Lung (tissue), 12 donors: ENCODE data around the gene HTRA2. TPM values are rescaled to one million over a fixed set of nuclear protein-coding genes. Genes with fewer than 3 reads are reported as not detected.

Experiments
- ATAC-seq: fragments of 200-7000 bp; cut with Tn5 transposase; one replicate; pipeline ENCODE4 v1.9.1; 2020; ENCODE audit warnings: moderate number of reproducible peaks; ENCODE audit not compliant: insufficient read depth, low FRiP score
- DNase-seq, 3 donors: peaks; one replicate each; pipeline ENCODE4 v3.0.0-alpha.2; 2013 to 2017
- H3K27ac ChIP-seq, 2 donors: one replicate each; pipeline ENCODE4 v1.5.1; 2013; ENCODE audit warnings: mild to moderate bottlenecking in 2 of 2, moderate library complexity in 2 of 2, control low read depth in 1 of 2, inconsistent platforms in 1 of 2, low read depth in 1 of 2, low read length in 1 of 2
- H3K27me3 ChIP-seq, 3 donors: one replicate each; pipeline ENCODE4 v1.5.1; 2013; ENCODE audit warnings: low read length in 2 of 3; ENCODE audit not compliant: control insufficient read depth in 3 of 3, insufficient read depth in 3 of 3
- H3K36me3 ChIP-seq, 4 donors: one replicate each; pipeline ENCODE4 v1.5.1; 2013; ENCODE audit warnings: low read length in 4 of 4, mild to moderate bottlenecking in 1 of 4, moderate library complexity in 1 of 4; ENCODE audit not compliant: control insufficient read depth in 4 of 4, insufficient read depth in 4 of 4
- H3K4me1 ChIP-seq, 5 donors: one replicate each; pipeline ENCODE4 v1.5.1; 2013; ENCODE audit warnings: low read length in 5 of 5, mild to moderate bottlenecking in 2 of 5, moderate library complexity in 1 of 5; ENCODE audit not compliant: control insufficient read depth in 5 of 5, insufficient read depth in 5 of 5
- H3K4me3 ChIP-seq: one replicate; pipeline ENCODE4 v1.5.1; 2013; ENCODE audit warnings: mild to moderate bottlenecking, control low read depth, moderate library complexity
- H3K9ac ChIP-seq, 2 donors: one replicate each; pipeline ENCODE4 v1.5.1; 2013; ENCODE audit warnings: low read length in 2 of 2, control low read depth in 1 of 2; ENCODE audit not compliant: insufficient read depth in 1 of 2
- H3K9me3 ChIP-seq, 4 donors: one replicate each; pipeline ENCODE4 v1.5.1; 2013; ENCODE audit warnings: low read length in 3 of 4, mild to moderate bottlenecking in 1 of 4, moderate library complexity in 1 of 4; ENCODE audit not compliant: control insufficient read depth in 4 of 4, insufficient read depth in 3 of 4
- WGBS, 2 donors: extraction: QIAGEN DNeasy Blood & Tissue Kit; methylation state at CpG; one replicate each; pipeline ENCODE4 v1.1.7; 2013; 5-methylcytosine and 5-hydroxymethylcytosine counted together
- polyA plus RNA-seq, 2 donors: library from polyadenylated mRNA; stranded (reverse); fragments of 200-250 nt; gene quantifications; one replicate each; pipeline ENCODE4 v1.2.1, GENCODE V29; 2013
- total RNA-seq, 2 donors: library from RNA; depleted of rRNA in 1 of 2; stranded (reverse); fragments of >200 nt in 1 of 2; gene quantifications; one replicate each; pipeline ENCODE4 v1.2.1, GENCODE V29; 2014 to 2021
- TF ChIP-seq, protein P1 (sequence below): IDR thresholded peaks from 2 replicates; pipeline ENCODE4 v1.5.1; 2012; ENCODE audit warnings: mild to moderate bottlenecking; ENCODE audit errors: control extremely low read depth, extremely low read depth
- donor health status: control.
- donor health status: control.
- donor health status: Bipolar disorder and iron deficiency.
- donor health status: healthy.
- donor health status: DM: yes; HTN: yes; CAD: no.

The HTRA2 gene
- total and polyA plus RNA-seq, 4 donors: 26.6 to 42.1 (median 31.6) TPM

DNA sequence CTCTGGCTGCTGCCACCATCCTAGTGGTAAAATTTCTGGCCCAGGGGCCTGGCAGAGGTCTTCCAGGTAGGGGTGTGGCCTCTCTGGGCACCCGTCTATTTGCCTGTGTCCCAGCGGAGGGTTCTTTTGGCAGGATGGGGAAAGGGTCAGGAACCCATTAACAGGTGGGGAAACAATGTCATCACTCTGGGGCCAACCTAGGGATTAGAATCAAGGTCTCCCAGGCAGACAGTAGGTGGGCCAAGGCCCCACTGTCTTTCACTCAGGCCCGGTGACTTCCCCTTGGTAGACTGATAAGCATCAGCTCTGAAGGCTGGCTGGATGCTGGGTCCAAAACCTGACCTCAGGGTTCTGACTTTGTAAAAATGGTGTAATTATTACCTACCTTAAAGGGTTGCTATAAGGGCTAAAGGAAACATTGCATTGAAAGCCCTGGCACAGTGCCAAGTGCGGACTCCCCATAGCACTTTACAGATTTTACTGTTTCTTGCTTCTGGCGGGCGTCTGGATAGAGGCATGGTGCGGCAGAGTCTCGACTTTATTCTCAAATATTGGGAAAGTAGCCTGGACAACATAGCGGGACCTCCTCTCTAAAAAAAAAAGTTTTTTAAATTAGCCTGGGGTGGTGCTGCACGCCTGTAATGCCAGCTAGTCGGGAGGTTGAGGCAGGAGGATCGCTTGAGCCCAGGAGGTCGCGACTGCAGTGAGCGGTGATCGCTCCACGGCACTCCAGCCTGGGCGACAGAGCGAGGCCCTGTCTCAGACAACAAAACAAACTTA is 32.5 kb upstream of the HTRA2 start:
- H3K36me3 ChIP-seq: peaks cover under 1 to 19% (median 12%) of the 10 kb centered on the region in 4 donors
- ATAC-seq: no peak
- H3K4me1 ChIP-seq: peaks cover 0 to 22% (median 4%) of the 10 kb centered on the region in 5 donors
- TF ChIP-seq, protein P1, sequence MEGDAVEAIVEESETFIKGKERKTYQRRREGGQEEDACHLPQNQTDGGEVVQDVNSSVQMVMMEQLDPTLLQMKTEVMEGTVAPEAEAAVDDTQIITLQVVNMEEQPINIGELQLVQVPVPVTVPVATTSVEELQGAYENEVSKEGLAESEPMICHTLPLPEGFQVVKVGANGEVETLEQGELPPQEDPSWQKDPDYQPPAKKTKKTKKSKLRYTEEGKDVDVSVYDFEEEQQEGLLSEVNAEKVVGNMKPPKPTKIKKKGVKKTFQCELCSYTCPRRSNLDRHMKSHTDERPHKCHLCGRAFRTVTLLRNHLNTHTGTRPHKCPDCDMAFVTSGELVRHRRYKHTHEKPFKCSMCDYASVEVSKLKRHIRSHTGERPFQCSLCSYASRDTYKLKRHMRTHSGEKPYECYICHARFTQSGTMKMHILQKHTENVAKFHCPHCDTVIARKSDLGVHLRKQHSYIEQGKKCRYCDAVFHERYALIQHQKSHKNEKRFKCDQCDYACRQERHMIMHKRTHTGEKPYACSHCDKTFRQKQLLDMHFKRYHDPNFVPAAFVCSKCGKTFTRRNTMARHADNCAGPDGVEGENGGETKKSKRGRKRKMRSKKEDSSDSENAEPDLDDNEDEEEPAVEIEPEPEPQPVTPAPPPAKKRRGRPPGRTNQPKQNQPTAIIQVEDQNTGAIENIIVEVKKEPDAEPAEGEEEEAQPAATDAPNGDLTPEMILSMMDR: no peak
- peak in 2 of 3 donors; percentile 12 to 27 for DNase-seq
- H3K4me3 ChIP-seq: no peak overlapping the region
- whole genome bisulfite sequencing, 2 donors: 51 to 52% methylated on average over 19 of the region's 19 CpGs
- no peak overlapping the region for H3K27ac ChIP-seq
- H3K27me3 ChIP-seq: peaks cover 0 to 61% (median 52%) of the 10 kb centered on the region in 3 donors
- no peak overlapping the region for H3K9ac ChIP-seq
- peaks cover 0 to 2% (median 0%) of the 10 kb centered on the region in 4 donors for H3K9me3 ChIP-seq

GRCh38 chr2:74497777-74498499 is 31.8 kb upstream of the HTRA2 start:
- TF ChIP-seq, protein P1: no peak
- peaks cover 0 to 11% (median 8%) of the 10 kb centered on the region in 4 donors for H3K36me3 ChIP-seq
- H3K9me3 ChIP-seq: peaks cover 0 to 2% (median 0%) of the 10 kb centered on the region in 4 donors
- peak; percentile 42 for ATAC-seq
- no peak for DNase-seq
- peak overlapping the region; percentile 4 for H3K4me3 ChIP-seq
- 3% methylated on average over 58 to 61 of the region's 61 CpGs for WGBS, 2 donors
- peaks cover 0 to 66% (median 59%) of the 10 kb centered on the region in 3 donors for H3K27me3 ChIP-seq
- no peak overlapping the region for H3K9ac ChIP-seq
- H3K4me1 ChIP-seq: peaks cover 0 to 29% (median 8%) of the 10 kb centered on the region in 5 donors
- H3K27ac ChIP-seq: no peak overlapping the region

DNA sequence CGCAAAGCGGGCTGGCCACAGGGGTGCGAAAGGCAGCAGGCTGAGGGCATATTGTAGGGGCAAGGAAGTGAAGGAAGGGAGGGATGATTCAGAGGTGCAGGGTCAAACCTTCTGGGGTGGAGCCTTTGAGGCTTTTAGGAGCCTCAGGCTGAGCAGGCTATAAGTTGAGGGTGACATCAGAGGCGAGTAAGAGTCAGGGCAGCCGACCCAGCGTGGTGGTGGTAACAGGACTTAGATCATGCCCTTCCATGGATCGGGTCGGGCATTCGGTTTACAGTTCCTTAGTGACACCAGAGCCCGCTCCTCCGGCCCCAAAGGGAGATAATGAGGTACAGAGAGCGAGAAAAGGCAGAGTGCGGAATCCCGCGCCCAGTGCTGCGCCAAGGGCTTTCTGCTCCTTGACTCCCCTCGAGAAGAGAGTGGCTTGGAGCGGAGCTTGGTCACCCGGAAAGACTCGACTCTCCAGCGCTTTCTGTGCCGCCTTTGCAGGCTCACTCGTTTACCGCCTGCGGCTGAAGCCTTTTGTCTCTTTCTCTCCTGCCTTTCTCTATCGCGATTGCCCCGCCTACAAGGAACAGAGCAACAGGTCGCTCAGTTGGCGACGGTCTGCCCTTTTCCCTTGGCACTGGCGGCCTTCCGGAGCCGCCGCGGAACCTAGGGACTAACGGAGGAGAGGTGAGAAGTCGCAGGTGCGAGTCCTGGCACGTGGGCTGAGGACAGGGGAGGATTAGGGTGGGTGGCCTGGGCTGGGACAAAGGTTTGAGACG is 31.1 kb upstream of the HTRA2 start:
- Histone ChIP-seq H3K9ac (no peak overlapping the region), H3K4me3 (no peak overlapping the region), H3K27me3 (peaks cover 0 to 72% (median 59%) of the 10 kb centered on the region in 3 donors), H3K9me3 (peaks cover 0 to 2% (median 0%) of the 10 kb centered on the region in 4 donors), H3K4me1 (peaks cover 0 to 35% (median 13%) of the 10 kb centered on the region in 5 donors), H3K36me3 (peaks cover 0 to 5% (median 2%) of the 10 kb centered on the region in 4 donors), H3K27ac (no peak overlapping the region)
- 2% methylated on average over 41 of the region's 41 CpGs for WGBS, 2 donors
- DNase-seq (peak; percentile 26 to 34 (median 30)), ATAC-seq (no peak)
- TF ChIP-seq, protein P1: no peak
